Activated CD4-positive, alpha-beta T cell treated with anti-CD3 and anti-CD28 coated beads, Interleukin-2, amount 50 U/mL, for 4 hours (primary cell): ENCODE results near the gene TRAF3.

ENCODE experiments used
- DNase-seq, 2 experiments: peaks; one replicate each; pipeline ENCODE4 v3.0.0-alpha.2; 2020

Gene TRAF3

GRCh38 chr14:102778338-102779083, 1.3 kb downstream of the TRAF3 start:
- DNase-seq = peak in 1 of 2 experiments; percentile 15

- no peak for DNase-seq
Measured at GRCh38 chr14:102779084-102779462, 1.8 kb downstream of the TRAF3 start.

GRCh38 chr14:102779574-102780315, 2.5 kb downstream of the TRAF3 start:
- no peak for DNase-seq

DNA sequence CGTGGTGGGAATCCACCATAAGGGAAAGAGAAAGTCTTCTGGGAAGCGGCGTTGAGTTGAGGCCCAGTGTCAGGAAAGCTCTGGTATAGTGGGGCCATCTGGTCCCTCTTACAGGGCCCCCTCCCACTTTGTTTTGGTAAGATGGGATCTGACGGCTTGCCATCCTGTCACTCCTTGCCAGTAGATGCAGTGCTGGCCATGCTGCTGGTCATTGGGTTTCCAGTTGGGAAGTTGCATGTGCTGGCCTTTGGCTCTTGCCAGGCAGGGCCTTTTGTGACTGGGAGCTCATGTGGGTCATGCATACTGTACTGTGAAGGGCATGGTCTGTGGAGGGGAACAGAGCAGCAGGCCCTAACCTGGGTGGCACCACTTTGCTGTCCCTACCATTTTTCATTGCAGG, 3.8 kb downstream of the TRAF3 start:
- DNase-seq = no peak

DNA sequence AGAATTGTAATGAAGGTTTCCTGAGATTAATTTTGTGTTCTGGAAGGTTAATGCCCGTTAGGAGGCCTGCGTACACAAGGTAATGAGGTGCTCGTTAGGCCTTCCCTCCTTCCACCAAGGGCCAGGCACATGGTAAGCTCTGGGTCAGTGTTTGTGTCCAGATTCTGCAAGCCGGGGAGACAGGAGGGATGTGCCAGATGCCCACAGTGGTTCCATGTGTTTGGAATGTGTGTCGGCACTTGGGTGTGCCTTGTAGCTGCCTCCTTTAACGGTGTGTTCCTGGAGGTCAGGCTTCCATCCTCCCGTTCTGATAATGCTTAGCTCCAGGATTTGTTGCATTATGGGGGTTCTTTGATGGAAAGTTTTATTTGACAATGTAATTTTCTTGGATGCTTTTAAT, 5.7 kb downstream of the TRAF3 start:
- no peak for DNase-seq

DNA sequence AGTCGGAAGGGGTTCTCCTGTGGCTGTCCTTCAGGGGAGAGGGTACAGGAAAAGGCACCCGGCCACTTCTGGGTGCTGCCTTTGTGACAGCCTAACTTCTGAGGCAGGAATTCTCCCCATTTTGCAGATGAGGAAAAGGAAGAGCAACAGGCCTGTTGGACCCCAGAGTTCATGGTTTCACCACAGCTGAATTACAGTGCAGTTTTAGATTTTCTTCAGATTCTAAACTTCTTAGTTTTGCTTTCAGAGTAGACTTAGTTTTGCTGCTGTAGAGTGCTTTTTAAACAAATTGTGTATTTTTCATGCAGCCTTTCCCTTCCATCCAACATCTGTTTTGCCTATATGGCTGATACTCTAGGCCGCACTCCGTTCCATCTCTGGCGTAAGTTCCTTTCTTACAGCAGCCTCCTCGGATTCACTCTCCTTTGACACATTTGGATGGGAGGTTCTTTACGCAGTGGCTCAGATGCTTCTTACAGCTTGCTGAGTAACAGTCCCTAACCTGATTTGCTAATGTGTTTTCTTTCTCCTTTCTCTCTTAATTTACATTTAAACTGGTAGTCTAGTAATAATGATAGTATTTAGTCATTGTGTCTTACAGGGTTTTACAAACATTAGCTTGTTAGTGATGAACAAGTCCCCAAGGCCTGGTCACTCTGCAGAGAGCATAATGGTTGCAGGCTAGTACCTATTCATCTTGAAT, 7.8 kb downstream of the TRAF3 start:
- DNase-seq = no peak

DNA sequence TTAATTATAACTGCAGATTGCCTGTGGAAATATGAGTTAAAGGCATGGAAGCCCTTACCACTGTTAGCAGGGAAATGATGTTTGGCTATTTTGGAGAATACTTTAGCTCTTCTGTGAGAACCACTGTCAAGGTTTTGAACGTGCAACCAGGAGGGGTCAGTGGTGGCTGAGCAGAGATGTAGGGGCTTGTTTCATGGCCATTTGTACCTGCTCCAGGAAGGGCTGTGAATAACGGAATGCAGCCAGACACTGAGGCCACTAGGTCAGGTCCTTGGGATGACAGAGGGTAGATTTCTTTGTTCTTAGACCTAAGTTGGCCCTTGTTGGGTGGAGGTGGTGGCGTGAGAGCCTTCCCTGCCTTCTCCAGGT, 8.3 kb downstream of the TRAF3 start:
- no peak for DNase-seq

DNA sequence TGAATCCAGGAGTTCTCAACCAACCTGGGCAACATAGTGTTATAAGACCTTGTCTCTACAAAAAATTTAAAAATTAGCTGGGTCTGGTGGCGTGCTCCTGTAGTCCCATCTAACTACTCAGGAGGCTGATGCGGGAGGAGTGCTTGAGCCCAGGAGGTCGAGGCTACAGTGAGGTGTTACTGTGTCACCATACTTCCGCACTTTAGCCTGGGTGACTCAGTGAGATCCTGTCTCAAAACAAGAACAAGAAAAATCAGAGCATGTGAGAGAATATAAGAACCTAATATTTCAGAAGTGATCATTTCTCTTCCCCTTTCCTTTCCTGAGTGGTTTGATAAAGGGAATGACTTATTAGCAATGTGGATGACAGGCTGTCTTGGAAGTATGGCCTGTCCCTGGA, 9.5 kb downstream of the TRAF3 start:
- no peak for DNase-seq

GRCh38 chr14:102789349-102789748, 12.1 kb downstream of the TRAF3 start:
- DNase-seq = no peak

DNA sequence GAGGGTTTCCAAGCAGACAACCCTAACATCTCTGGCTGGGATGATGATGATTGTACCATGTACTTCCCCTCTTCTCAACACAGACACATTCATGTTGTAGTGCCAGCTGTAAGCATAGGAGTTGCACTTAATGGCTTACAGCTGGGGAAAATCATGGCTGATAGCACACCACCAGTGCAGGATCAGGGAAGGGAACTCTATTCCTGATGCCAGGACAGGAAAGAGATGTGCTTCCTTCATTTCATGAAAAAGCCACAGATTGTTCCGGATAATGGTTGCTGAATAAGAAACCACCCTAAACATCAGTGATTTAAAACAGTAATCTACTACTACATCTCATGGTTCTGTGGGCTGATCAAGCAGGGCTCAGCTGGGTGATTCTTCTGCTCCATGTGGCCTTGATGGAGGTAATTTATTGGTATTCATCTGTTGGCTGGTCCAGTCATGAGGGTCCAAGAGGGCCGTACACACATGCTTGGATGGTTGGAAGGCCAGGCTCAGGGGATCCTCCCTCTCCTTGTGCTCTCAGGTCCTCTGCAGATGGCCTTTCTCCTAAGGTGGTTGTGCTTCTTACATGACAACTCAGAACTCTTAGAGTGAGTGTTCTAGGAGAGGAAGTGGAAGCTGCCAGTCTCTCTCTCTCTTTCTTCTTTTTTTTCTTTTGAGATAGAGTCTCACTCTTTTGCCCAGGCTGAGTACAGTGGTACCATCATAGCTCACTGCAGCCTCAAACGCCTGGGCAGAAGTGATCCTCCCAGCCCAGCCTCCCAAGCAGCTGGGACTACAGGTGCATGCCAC, 16.5 kb downstream of the TRAF3 start:
- DNase-seq = no peak

GRCh38 chr14:102795060-102795925, 18.0 kb downstream of the TRAF3 start:
- no peak for DNase-seq

DNA sequence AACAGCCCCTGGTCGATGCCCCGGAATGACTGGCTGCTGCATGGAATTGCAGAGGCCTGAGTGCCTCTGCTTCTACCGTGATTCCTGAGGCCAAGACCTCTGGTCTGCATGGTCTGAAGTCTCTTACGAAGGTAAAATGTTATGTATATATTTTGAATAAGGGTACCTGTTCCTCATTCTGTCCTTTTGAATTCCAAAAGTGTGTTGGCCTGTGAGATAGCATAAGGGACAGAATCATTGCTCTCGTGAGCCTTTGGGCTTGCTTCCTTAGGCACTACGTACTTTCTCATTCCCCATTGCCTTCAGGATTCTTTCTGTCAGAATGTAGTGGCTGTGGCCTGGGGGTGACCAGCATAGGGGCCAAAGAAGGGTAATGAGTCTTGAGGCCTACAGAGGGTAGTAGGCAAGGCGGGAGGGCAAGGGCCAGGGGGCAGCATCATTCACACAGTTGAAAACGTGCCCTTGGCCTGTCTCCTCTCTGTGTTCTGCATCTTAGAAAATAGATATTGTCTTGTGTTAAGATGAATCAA, 19.5 kb downstream of the TRAF3 start:
- DNase-seq = no peak

- DNase-seq = no peak
Measured at GRCh38 chr14:102798926-102799325, 21.7 kb downstream of the TRAF3 start.

GRCh38 chr14:102799684-102800562, 22.7 kb downstream of the TRAF3 start:
- no peak for DNase-seq

DNA sequence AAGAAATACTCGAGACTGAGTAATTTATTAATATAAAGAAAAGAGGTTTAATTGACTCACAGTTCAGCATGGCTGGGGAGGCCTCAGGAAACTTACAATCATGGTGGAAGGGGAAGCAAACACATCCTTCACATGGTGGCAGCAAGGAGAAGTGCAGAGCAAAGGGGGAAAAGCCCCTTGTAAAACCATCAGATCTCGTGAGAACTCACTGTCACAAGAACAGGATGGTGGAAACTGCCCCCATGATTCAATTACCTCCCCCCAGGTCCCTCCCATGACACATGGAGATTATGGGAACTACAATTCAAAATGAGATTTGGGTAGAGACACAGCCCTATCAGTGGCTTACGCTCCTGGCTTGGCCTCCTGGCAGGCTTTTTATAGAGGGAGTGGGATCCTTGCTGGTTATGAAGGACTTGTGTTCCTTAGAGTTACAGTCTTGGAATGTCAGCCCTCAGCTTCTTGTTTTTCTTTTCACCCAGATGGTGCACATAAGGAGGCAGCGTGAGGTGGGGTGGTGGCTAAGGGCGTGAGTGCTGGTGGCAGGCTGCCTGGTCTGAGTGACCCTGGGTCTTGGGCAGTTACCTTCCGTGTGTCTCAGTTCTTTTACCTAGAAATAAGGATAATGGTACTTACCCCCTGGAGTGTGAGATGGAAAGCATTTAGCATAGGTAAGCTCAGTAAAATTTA, 25.7 kb downstream of the TRAF3 start:
- DNase-seq = no peak

GRCh38 chr14:102804858-102805257, 27.6 kb downstream of the TRAF3 start:
- no peak for DNase-seq

DNA sequence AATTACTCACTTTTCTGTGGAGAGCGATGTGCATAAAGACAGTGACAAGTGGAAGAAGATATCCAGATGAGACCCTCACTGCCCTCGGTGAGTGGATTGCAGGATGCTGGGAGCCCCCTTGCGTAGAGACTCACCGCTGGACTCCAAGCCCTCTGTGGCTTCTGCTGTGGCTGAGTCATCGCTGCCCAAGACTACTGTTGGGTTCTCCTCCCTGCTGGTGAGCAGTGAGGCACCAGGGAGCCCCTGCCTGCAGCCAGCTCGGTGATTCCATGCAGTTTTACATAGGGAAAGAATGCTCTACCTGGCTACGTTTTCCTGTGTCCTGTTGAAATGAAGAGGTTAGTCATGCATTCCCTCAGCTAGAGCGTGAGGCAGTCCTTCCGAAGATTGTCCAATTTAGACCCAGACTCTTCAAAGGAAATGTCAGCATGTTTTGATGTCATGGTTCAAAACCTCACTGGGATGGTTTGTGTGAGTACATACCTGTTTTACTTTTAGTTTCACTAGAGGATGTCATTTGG, 28.2 kb downstream of the TRAF3 start:
- peak; percentile 10 to 19 for DNase-seq

DNA sequence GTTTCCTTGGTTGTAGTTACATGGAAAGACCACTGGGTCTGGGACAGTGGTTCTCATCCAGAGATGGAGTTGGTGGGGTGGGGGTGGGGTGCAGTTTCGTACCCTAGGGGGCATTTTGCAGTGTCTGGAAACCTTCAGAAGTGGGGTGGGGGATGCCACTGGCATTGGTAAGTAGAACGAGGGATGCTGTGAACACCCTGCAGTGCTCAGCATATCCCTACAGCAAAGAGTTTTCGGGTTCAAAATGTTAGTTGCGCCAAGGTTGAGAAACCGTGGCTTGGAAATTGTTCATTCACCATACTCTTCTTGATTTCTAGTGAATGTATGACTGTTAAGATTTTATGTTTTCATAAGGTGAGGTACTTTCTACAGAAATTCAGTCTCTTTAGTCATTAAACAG, 28.7 kb downstream of the TRAF3 start:
- no peak for DNase-seq

- no peak for DNase-seq
Measured at GRCh38 chr14:102806447-102806846, 29.2 kb downstream of the TRAF3 start.

GRCh38 chr14:102807013-102807406, 29.8 kb downstream of the TRAF3 start:
- no peak for DNase-seq
